Body of pancreas (tissue), 4 donors: Measurements from ENCODE around the gene FIBP. TPM values are rescaled to one million over a fixed set of nuclear protein-coding genes. Genes with fewer than 3 reads are reported as not detected.
A peak's percentile ranks its signal among the peaks of the same experiment; 100 is the strongest.

Experiments
- ATAC-seq: fragments of 150-250 bp; one replicate; pipeline ENCODE4 v1.9.1; 2016
- DNase-seq, 4 donors: peaks; one replicate each; pipeline ENCODE4 v3.0.0-alpha.2; 2019
- H3K27ac ChIP-seq, 4 donors: fragments of 200-600 bp; sonication (generic); 1 replicate in 3 of 4; 2 replicates in 1 of 4; pipeline versions ENCODE4 v1.5.1 to v1.6.1; 2016 to 2019; ENCODE audit warnings: mild to moderate bottlenecking in 1 of 4, mixed read lengths in 1 of 4, moderate library complexity in 1 of 4
- H3K27me3 ChIP-seq, 2 donors: fragments of 200-600 bp; sonication (generic); one replicate each; pipeline ENCODE4 v1.6.0; 2016; ENCODE audit warnings: mild to moderate bottlenecking in 1 of 2
- H3K36me3 ChIP-seq, 2 donors: fragments of 200-600 bp; sonication (generic); replicated peaks in 1 of 2; 2 replicates each; pipeline ENCODE4 v1.5.1; 2016; ENCODE audit warnings: low read depth in 2 of 2; ENCODE audit not compliant: insufficient read depth in 1 of 2
- H3K4me1 ChIP-seq: fragments of 200-600 bp; sonication (generic); one replicate; pipeline ENCODE4 v1.6.0; 2016
- H3K4me3 ChIP-seq, 2 donors: fragments of 200-600 bp; sonication (generic); 1 replicate in 1 of 2; 2 replicates in 1 of 2; pipeline ENCODE4 v1.5.1; 2016 to 2019
- H3K9me3 ChIP-seq, 3 donors: fragments of 200-600 bp; sonication (generic); 1 replicate in 2 of 3; 2 replicates in 1 of 3; pipeline ENCODE4 v1.5.1; 2016
- CTCF ChIP-seq, 7 experiments: fragments of 450-650 bp in 4 of 7; fragments of 200-600 bp in 3 of 7; sonication (generic) in 3 of 7; IDR thresholded peaks; one replicate each; pipeline ENCODE4 v1.5.1; 2016 to 2019; ENCODE audit warnings: antibody characterized with exemption in 7 of 7
- POLR2A ChIP-seq, 3 donors: fragments of 450-650 bp; IDR thresholded peaks; one replicate each; pipeline ENCODE4 v1.6.1; 2016; ENCODE audit warnings: antibody characterized with exemption in 3 of 3, mild to moderate bottlenecking in 2 of 3
- WGBS, 2 donors: methylation state at CpG; one replicate each; pipeline ENCODE4 v1.1.5; 2017; 5-methylcytosine and 5-hydroxymethylcytosine counted together
- intact Hi-C: fragments of 100-400 bp; cut with DNase I; formaldehyde crosslinking; loops from one replicate; pipeline ENCODE4 v1.15.1; 2023
- total RNA-seq, 2 donors: library from RNA; depleted of rRNA; stranded (reverse); fragments of >200 nt; gene quantifications; one replicate each; pipeline ENCODE4 v1.1.0, GENCODE V29; 2016

Gene FIBP
- total RNA-seq, 2 donors from 2014 or later = 40.2 to 49.5 TPM

- H3K4me1 ChIP-seq = peaks cover 49% of the 10 kb centered on the region
- intact Hi-C loops = no loop called here
- WGBS, 2 donors = 73 to 86% methylated on average over 6 to 7 of the region's 7 CpGs
- H3K27me3 ChIP-seq = no peaks in the 10 kb centered on the region
- no peak for ATAC-seq
- TF ChIP-seq CTCF (IDR thresholded peaks at IDR 0.05) = no peak
- no peak for TF ChIP-seq POLR2A (IDR thresholded peaks at IDR 0.05)
- H3K4me3 ChIP-seq = no peak overlapping the region
- H3K27ac ChIP-seq = peak overlapping the region in 3 of 4 donors; percentile 34 to 62 (median 61)
- DNase-seq = no peak
- H3K36me3 ChIP-seq = no peaks in the 10 kb centered on the region
- no peaks in the 10 kb centered on the region for H3K9me3 ChIP-seq
Observed at GRCh38 chr11:65916391-65916790, 28.1 kb upstream of the FIBP start.

- 18 to 37% methylated on average over 2 to 13 of the region's 13 CpGs for WGBS, 2 donors
- TF ChIP-seq CTCF (IDR thresholded peaks at IDR 0.05) (no peak), POLR2A (IDR thresholded peaks at IDR 0.05) (peak in 2 of 3 donors; percentile 12 to 23)
- peak; percentile 11 for ATAC-seq
- Histone ChIP-seq H3K4me3 (no peak overlapping the region), H3K27me3 (no peaks in the 10 kb centered on the region), H3K4me1 (peaks cover 46% of the 10 kb centered on the region), H3K36me3 (no peaks in the 10 kb centered on the region), H3K27ac (peak overlapping the region; percentile 25 to 62 (median 48)), H3K9me3 (no peaks in the 10 kb centered on the region)
- DNase-seq = peak; percentile 57 to 75 (median 65)
- intact Hi-C loops = no loop called here
Observed at GRCh38 chr11:65915821-65916251, 27.6 kb upstream of the FIBP start.

- Histone ChIP-seq H3K4me1 (peaks cover 40% of the 10 kb centered on the region), H3K27me3 (no peaks in the 10 kb centered on the region), H3K36me3 (no peaks in the 10 kb centered on the region), H3K9me3 (no peaks in the 10 kb centered on the region), H3K27ac (peak overlapping the region; percentile 25 to 62 (median 48)), H3K4me3 (no peak overlapping the region)
- DNase-seq = no peak
- intact Hi-C loops = no loop called here
- WGBS, 2 donors = 55 to 77% methylated on average over 8 to 10 of the region's 10 CpGs
- TF ChIP-seq POLR2A (IDR thresholded peaks at IDR 0.05) (no peak), CTCF (IDR thresholded peaks at IDR 0.05) (no peak)
- ATAC-seq = no peak
Observed at GRCh38 chr11:65915101-65915820, 27.0 kb upstream of the FIBP start.

GRCh38 chr11:65912845-65913244 is 24.6 kb upstream of the FIBP start:
- Histone ChIP-seq H3K36me3 (no peaks in the 10 kb centered on the region), H3K27me3 (no peaks in the 10 kb centered on the region), H3K9me3 (no peaks in the 10 kb centered on the region), H3K27ac (no peak overlapping the region), H3K4me3 (no peak overlapping the region), H3K4me1 (peaks cover 30% of the 10 kb centered on the region)
- no peak for ATAC-seq
- no peak for DNase-seq
- WGBS, 2 donors = 68 to 82% methylated on average over 2 to 4 of the region's 4 CpGs
- TF ChIP-seq CTCF (IDR thresholded peaks at IDR 0.05) (no peak), POLR2A (IDR thresholded peaks at IDR 0.05) (no peak)
- intact Hi-C loops = no loop called here
